Smooth muscle cell of the brain vasculature (primary cell): ENCODE results near the gene WWOX.

Experiments
- DNase-seq: peaks from one replicate; pipeline ENCODE4 v3.0.0-alpha.2; 2012; ENCODE audit warnings: low read depth, low spot score

The WWOX gene

GRCh38 chr16:78939597-78939996, 840.1 kb downstream of the WWOX start:
- no peak for DNase-seq

GRCh38 chr16:78942625-78943245, 843.3 kb downstream of the WWOX start:
- no peak for DNase-seq

- DNase-seq, result no peak
These were observed 845.9 kb downstream of the WWOX start for GRCh38 chr16:78945336-78945735.

GRCh38 chr16:78946556-78946955, 847.1 kb downstream of the WWOX start:
- DNase-seq, result no peak

- DNase-seq, result no peak
These were observed 851.3 kb downstream of the WWOX start for GRCh38 chr16:78950768-78951167.

GRCh38 chr16:78952630-78953029, 853.2 kb downstream of the WWOX start:
- DNase-seq, result no peak

- DNase-seq, result no peak
These were observed 854.1 kb downstream of the WWOX start for GRCh38 chr16:78953526-78953925.

GRCh38 chr16:78955206-78955605, 855.8 kb downstream of the WWOX start:
- DNase-seq, result no peak

- DNase-seq, result no peak
These were observed 857.4 kb downstream of the WWOX start for GRCh38 chr16:78956859-78957258.

GRCh38 chr16:78957317-78958100, 858.1 kb downstream of the WWOX start:
- DNase-seq, result no peak

GRCh38 chr16:78961464-78961863, 862.0 kb downstream of the WWOX start:
- no peak for DNase-seq

- DNase-seq, result no peak
These were observed 863.0 kb downstream of the WWOX start for GRCh38 chr16:78962457-78962929.

- DNase-seq, result no peak
These were observed 868.5 kb downstream of the WWOX start for GRCh38 chr16:78967948-78968347.

GRCh38 chr16:78969721-78970120, 870.3 kb downstream of the WWOX start:
- DNase-seq, result no peak

- no peak for DNase-seq
These were observed 871.2 kb downstream of the WWOX start for GRCh38 chr16:78970650-78971049.

- DNase-seq, result no peak
These were observed 872.6 kb downstream of the WWOX start for GRCh38 chr16:78972006-78972405.

- DNase-seq, result no peak
These were observed 873.5 kb downstream of the WWOX start for GRCh38 chr16:78972986-78973385.

- no peak for DNase-seq
These were observed 876.8 kb downstream of the WWOX start for GRCh38 chr16:78976212-78976611.

GRCh38 chr16:78980825-78981224, 881.4 kb downstream of the WWOX start:
- DNase-seq, result no peak

GRCh38 chr16:78982096-78982744, 882.8 kb downstream of the WWOX start:
- DNase-seq, result no peak

GRCh38 chr16:78984324-78984723, 884.9 kb downstream of the WWOX start:
- no peak for DNase-seq

- no peak for DNase-seq
These were observed 885.5 kb downstream of the WWOX start for GRCh38 chr16:78984887-78985464.
